GM12801 (cell line): ENCODE results near the gene MYLK3.

Source experiments
- TF ChIP-seq, protein P1 (sequence below): IDR thresholded peaks from one replicate; pipeline ENCODE4 v1.5.1; 2011; ENCODE audit warnings: control low read depth; ENCODE audit not compliant: insufficient read length; ENCODE audit errors: extremely low read depth

MYLK3 gene

DNA sequence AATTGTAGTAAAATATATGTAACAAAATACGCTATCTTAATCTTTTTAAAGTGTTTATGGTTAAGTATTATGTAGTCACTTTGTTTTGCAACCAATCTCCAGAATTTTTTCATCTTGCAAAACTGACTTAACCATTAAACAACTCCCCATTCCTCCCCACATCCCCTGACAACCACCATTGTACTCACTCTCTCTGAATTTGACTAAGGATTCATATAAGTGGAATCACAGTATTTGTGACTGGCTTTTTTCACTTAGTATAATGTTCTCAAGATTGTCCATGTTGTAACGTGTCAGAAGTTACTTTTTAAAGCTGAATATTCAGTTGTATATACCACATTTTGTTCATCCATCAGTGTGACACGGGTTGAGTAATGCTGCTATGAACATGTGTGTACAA lies 48.1 kb downstream of the MYLK3 start:
- TF ChIP-seq, protein P1, sequence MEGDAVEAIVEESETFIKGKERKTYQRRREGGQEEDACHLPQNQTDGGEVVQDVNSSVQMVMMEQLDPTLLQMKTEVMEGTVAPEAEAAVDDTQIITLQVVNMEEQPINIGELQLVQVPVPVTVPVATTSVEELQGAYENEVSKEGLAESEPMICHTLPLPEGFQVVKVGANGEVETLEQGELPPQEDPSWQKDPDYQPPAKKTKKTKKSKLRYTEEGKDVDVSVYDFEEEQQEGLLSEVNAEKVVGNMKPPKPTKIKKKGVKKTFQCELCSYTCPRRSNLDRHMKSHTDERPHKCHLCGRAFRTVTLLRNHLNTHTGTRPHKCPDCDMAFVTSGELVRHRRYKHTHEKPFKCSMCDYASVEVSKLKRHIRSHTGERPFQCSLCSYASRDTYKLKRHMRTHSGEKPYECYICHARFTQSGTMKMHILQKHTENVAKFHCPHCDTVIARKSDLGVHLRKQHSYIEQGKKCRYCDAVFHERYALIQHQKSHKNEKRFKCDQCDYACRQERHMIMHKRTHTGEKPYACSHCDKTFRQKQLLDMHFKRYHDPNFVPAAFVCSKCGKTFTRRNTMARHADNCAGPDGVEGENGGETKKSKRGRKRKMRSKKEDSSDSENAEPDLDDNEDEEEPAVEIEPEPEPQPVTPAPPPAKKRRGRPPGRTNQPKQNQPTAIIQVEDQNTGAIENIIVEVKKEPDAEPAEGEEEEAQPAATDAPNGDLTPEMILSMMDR = no peak

DNA sequence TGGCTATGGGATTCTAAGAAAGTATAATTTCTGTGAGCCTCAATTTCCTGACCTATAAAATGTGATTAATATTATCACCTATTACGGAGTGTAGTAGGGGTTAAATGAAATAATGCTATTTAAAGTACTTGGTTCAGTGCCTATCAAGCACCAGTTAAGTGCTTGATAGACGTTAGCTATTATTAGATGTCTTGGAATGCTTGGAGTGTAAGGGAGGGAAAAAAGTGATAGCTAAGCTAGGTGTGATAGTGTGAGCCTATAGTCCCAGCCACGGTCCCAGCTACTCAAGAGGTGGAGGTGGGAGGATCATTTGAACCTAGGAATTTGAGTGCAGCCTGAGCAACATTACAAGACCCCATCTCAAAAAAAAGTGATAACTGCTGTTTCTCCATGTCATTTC lies 51.2 kb downstream of the MYLK3 start:
- TF ChIP-seq, protein P1 = no peak

DNA sequence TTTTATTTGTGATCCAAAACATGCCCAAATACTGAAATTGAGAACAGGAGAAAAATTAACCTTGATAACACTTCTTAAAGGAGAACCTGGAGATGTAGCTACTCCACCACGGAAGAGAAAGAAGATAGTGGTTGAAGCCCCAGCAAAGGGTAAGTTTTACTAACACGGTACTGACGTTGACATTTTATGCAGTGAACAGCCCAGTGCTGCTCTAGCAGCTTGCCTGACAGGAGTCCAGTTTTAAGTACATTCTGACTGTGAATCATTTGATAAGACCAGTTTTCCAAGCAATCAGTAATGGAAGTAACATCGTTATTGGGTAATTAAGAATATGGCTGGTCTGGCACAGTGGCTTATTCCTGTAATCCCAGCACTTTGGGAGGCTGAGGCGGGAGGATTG lies 52.2 kb downstream of the MYLK3 start:
- TF ChIP-seq, protein P1 = no peak

DNA sequence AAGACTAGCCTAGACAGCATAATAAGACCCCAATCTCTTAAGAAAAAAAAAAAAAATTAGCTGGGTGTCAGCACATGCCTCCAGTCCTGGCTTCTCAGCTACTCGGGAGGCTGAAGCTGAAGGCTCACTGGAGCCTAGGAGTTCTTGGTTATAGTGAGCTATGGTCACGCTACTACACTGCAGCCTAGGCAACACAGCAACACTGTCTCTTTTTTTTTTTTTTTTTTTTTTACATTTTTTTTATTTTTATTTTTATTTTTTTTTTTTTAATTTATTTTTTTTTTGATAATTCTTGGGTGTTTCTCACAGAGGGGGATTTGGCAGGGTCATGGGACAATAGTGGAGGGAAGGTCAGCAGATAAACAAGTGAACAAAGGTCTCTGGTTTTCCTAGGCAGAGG lies 54.5 kb downstream of the MYLK3 start:
- TF ChIP-seq, protein P1 = no peak

DNA sequence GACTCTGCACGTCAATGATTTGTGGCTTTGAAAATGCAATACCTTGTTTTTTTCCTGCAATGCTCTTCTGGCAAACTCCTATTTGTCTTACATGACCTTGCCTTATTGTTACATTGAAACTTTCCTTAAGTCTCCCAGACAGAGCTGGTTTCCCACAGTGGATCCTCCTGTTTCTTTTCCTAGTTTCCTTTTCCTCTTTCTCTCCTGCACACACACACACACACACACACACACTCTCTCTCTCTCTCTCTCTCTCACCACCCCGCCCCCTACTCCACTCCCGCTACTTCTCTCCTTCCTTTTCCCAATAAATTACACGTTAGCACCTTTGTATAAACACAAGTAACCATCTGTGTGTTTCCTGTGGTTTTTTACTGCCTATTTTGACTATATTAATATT lies 56.4 kb downstream of the MYLK3 start:
- TF ChIP-seq, protein P1 = no peak

DNA sequence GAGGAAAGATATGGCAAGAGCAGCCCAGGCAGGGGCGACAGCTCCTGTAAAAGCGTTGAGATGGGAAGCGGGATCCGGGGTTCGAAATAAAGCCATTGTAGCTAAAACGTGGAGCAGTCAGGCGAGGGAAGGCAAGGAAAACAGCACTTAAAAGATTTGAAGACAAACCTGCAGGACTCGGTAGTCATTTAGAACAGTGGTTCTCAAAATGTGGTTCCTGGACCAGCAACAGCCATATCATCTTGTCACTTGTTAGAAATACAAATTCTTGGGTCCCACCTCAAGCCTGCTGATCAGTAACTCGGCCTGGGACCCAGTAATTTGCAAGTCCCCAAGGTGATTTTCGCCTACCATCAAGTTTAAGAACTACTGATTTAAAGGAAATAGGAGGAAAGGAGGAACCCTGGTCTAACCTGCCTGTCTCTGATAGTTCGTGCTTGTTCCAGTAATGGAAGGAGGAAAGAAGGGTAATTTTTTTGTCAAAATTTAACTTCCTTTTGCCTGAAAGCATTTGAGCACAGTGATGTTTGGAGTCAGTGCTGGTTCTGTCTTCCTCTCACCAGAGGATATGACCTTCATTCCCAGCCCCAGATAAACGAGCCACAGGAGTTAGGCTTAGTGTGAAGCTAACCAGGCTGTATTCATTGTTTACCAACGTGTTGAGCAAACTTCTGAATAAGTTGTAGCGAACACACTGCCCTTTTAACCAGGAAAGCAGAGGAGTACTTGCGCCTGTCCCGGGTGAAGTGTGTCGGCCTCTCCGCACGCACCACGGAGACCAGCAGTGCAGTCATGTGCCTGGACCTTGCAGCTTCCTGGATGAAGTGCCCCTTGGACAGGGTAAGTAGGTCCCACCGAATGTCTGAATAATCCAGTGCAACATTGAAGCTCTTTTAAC lies 57.6 kb downstream of the MYLK3 start:
- TF ChIP-seq, protein P1 = no peak

DNA sequence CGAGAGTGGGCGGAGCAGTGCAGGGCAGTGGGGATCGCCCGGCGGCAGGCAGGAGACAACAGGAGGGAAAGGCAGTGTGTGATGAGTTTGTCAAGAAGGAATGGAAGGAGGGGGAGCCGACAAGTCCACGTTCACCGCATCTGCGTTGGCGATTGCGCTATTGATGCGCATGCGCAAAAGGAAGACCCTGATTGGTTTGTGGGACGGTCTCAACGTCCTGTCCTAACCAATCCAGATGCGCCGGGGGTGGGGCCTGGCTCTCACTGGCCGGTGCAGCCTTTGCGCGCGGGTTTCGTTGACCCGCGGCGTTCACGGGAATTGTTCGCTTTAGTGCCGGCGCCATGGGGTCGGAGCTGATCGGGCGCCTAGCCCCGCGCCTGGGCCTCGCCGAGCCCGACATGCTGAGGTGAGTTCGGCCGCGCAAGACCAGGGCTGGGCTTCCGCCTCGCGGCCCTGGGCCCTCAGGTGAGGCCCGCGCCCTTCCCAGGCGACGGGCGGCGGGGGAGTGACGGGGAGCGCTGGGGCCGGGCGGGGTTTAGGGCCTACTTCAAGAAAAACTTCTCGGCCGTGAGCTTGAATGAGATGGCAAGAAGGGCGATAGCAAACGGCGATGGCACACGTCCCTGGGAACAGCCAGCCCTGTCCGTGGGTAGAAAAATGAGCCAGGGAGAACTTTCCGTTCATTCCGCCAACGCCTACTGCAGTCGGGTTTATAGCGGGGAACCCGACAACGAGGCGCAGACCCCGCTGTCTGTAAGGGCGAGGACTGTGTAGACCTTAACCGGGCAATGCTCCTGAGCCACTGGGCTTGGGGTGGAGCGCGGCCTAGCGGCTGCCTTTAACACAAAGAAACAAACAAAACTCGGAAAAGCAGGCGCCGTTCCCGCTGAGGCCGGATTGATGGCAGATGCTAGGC lies 58.5 kb downstream of the MYLK3 start, which contains the start of gene ORC6:
Gene ORC6 (plus strand): TSS at position 295 of the 916 bp plus-strand sequence. CDS start 47 bp downstream, at position 342.
- TF ChIP-seq, protein P1 = no peak
